ENCODE results near the gene POLR2E.

Gene POLR2E

DNA sequence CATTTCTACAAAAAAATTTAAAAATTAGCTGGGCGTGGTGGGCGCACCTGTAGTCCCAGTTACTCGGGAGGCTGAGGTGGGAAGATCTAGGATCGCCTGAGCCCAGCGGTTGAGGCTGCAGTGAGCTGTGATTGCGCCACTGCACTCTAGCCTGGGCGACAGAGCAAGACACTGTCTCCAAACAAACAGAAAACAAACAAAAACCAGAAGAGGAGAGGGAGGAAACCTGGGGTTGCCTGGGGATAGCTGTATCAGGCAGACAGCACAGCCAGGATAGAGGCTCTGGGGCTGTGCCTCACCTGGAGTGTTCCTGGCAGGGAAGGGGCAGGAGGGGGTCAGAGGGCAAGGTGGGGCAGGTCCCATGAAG is 2.6 kb upstream of the POLR2E start:
- no peak for DNase-seq (ENCODE audit: low read depth)

DNA sequence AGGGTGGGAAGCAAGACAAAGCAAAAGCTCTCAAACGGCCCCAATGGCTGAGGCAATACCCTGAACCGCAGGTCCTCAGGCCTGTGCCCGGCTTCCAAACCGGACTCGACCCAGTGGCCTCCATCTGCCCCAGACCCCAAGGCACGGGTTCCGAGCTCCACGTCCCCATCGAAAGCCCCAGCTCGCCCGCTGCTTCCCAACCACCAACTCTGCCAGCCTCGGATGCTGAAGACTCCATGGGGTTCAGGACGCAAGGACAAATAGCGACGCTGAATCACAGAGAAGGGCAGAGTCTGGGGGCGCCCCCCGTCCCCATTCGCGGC is 559 bp downstream of the POLR2E start:
- DNase-seq (ENCODE audit: low read depth), result no peak

- DNase-seq (ENCODE audit: low read depth), result no peak
Measured at GRCh38 chr19:1093811-1094553, 1.2 kb downstream of the POLR2E start.

DNA sequence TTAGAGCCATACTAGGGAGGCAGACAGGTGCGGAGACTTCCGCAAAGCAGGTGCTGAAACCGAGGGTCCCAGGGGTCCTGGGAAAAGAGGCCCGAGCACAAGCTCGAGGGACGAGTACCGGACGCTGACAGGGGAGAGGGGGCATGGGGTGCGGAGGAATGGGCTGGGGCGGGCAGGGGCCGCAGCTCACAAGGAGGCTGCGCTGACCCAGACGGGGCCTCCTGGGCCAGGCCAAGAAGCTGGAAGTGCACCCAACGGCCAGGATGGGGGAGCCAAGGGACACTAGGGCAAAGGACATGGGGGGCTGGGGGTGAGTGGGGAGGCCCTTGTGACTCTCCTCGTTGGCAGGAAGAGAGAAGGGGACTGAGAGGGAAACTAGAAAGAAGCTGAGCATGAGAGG is 1.8 kb downstream of the POLR2E start:
- no peak for DNase-seq (ENCODE audit: low read depth)

DNA sequence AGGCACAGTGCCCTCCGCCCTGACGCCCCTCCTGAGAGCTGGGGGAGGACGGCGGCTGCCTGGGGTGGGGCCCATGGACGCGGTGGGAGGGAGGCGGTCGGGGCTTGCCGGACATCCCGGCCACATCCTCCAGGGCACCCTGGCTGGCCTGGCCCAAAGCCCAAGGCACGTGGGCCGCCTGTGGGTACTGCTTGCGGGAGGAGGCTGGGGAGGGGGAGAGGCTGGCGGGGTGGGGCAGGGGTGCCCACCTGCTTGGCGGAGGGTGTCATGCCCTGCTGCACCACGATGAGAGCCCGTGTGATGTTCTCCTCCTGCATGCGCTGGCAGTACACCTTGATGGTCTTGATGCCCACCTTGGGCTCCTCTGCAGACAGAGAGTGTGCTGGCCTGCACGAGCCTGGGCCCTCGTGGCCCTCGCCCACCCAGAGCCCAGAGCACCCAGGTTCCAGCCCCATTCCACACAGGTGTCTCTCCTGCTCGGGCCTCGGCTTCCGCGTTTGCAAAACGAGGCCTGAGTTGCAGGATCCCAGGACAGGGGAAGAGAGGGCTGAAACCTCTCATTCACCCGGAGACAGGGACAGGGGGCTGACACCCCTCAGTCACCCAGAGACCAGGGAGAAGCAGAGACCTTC is 3.5 kb downstream of the POLR2E start:
- DNase-seq (ENCODE audit: low read depth), result no peak

- no peak for DNase-seq (ENCODE audit: low read depth)
Measured at GRCh38 chr19:1090731-1091543, 4.2 kb downstream of the POLR2E start.

- no peak for DNase-seq (ENCODE audit: low read depth)
Measured at GRCh38 chr19:1089891-1090290, 5.3 kb downstream of the POLR2E start.

DNA sequence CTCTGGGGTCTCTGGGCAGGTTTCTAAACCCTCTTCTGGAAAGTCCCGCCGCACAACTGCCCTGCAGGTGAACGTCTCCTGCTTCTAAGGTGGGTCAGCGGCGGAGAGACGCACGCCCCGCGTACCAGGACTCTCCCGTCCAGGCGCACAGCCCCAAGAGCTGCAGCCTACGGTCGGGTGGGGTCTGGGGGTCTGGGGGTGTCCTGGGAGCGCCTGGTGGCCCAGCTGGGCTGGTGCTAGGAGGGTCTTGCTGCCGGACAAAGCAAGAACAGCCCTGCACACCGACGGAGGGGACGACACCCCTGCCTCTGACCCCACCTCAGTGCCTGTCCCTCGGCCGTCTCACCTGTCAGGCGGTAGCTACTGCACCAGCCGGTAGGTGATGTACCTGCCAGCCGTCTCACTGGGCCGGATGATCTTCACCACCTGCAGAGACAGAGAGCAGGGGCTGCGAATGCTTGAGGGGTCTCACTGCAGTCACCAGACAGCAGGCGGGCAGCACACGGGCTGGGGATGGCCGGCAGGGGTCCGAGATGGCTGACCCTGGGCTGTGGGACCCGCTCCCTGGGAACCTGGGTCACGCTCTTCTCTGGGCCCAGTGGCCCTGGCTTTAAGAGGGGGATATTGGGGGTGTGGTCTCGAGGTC is 5.9 kb downstream of the POLR2E start:
- no peak for DNase-seq (ENCODE audit: low read depth)

- no peak for DNase-seq (ENCODE audit: low read depth)
Measured at GRCh38 chr19:1088416-1089010, 6.7 kb downstream of the POLR2E start.

GRCh38 chr19:1087813-1088415 is 7.3 kb downstream of the POLR2E start:
- DNase-seq (ENCODE audit: low read depth), result no peak

- no peak for DNase-seq (ENCODE audit: low read depth)
Measured at GRCh38 chr19:1086613-1087012, 8.6 kb downstream of the POLR2E start.

GRCh38 chr19:1085676-1086442 is 9.3 kb downstream of the POLR2E start:
- no peak for DNase-seq (ENCODE audit: low read depth)

DNA sequence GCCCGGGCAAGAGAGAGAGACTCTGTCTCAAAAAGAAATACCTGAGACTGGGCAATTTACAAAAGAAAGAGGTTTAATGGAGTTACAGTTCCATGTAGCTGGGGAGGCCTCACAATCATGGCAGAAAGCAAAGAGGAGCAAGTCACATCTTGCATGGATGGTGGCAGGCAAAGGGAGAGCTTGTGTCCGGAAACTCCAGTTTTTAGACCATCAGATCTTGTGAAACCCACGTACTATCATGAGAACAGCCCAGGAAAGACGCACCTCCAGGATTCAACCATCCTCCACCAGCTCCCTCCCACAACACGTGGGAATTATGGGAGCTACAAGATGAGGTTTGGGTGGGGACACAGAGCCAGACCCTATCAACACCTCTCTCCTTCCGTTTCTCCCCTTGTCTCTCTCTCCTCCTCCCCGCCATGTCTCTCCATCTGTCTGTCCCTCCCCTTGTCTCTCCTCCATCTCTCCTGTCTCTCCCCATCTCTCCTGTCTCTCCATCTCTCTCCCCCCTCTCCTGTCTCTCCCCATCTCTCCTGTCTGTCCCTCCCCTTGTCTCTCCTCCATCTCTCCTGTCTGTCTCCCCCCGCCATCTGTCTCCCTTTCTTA is 10.0 kb downstream of the POLR2E start:
- DNase-seq (ENCODE audit: low read depth), result no peak

DNA sequence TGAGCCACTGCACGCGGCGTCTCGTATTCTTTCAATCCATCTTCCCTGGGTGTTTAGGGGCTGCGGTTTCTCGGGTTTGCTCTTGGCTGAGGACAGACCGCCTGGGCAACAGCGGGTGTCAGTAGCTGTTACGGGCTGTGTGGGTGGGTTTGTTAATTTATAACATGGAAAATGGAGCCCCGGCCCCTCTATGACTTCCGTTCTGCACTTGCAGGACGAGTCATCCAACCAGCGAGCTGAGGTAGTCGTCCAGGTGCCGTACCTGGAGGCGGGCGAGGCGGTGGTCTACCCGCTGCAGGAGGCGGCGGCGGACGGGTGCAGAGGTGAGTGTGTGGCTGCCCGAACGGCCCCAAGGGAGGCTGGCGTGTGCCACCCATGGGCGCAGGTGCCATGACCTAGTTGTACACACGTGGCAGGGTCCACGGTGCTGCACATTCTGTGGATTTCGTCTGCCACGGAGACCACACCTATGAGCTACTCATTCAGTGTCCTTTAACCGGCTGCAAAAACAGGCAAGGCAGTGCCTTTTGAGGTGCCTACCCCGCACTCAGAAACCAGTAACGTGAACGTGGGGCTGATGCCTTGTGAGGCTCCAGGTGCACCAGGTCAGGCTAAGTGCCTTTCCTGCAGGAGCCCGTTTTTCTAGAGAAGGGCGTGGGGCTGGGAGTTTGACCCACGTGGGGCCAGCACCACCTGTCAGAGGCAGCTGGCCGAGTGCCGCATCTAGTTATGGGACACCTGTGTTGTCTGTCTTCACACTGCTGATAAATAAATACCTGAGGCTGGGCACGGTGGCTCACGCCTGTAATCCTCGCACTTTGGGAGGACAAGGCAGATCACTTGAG is 10.9 kb downstream of the POLR2E start:
- no peak for DNase-seq (ENCODE audit: low read depth)

DNA sequence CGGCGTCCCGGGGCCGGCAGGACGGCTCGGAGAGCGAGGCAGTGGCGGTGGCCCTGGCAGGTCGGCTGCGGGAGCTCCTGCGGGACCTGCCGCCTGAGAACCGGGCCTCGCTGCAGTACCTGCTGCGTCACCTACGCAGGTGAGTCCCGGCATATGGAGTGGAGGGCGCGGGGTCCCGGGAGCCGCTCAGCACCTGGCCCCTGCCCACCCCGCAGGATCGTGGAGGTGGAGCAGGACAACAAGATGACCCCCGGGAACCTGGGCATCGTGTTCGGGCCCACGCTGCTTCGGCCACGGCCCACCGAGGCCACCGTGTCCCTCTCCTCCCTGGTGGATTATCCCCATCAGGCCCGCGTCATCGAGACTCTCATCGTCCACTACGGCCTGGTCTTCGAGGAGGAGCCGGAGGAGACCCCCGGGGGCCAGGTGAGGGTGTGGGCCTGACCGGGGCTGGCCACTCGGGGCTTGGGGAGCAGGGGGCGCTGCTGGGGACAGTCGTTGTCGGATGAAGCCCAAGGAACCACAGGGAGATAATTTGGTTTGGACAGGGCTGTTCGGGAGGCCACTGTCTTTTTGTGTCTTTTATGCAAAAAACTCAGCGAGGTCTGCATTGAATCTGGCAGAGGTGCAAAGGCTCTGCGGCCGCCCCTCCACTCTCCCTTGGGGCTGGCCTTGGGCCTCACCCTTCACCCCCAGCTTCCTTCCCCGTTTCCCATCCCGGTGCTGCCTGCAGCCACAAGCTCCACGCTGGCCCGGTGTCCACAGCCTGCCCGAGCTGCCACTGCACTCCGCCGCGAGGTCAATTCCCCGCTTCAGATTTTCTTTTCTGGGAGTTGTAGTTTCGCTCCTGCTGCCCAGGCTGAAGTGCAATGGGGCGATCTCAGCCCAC is 12.0 kb downstream of the POLR2E start:
- DNase-seq (ENCODE audit: low read depth), result no peak

DNA sequence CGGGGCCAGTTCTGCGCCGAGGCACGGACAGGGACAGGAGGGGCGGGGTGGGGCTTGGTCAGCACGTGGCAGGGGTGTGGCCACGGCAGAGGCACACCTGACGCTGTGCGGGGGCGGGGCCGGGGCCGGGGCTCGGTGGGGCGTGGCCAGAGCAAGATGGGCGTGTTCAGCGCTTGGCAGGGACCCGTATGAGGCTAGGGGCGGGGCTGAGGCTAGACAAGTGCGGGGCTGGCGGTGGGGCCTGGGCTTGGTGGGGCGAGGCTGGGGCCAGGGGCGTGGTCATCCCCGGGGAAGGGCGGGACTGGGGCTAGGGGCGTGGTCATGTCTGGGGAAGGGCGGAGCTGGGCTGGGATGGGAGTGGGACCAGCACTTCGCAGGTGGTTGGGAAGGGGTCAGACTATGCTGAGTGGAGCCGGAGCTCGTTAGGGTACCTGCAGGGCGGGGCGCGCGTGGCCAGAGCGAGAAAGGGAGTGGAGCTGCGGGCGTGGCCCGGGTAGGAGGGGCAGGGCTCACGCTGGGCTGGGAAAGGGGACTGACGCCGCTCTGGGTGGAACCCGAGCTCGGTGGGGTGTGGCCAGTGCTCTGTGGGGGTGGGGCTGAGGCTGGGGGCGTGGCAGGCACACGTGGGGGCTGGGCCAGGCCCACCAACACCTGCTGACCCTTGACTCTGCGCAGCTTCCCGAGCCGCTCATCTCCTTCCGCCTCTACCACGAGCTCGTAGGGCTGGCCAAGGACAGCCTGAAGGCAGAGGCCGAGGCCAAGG is 12.8 kb downstream of the POLR2E start:
- DNase-seq (ENCODE audit: low read depth), result peak; percentile 83

- DNase-seq (ENCODE audit: low read depth), result no peak
Measured at GRCh38 chr19:1081301-1082164, 13.6 kb downstream of the POLR2E start.
